ENCODE results near the gene HSPB9.

- TF ChIP-seq SP1 (IDR thresholded peaks at IDR 0.05; ENCODE audit: low read depth, low read length) (no peak), CTCF (IDR thresholded peaks at IDR 0.05 in 2 of 3, conservative IDR thresholded peaks at IDR 0.05 in 1 of 3; ENCODE audit: control insufficient read depth in 2 of 3, extremely low read depth in 1 of 3, insufficient read depth in 1 of 3, low read depth in 3 of 3, low read length in 3 of 3) (no peak), ZBTB33 (IDR thresholded peaks at IDR 0.05) (no peak), MEF2A (IDR thresholded peaks at IDR 0.05; ENCODE audit: insufficient read depth, low read depth, low read length) (no peak), BHLHE40 (IDR thresholded peaks at IDR 0.05; ENCODE audit: borderline replicate concordance in 1 of 2, low read depth in 2 of 2, low read length in 1 of 2) (no peak), MYC (IDR thresholded peaks at IDR 0.05; ENCODE audit: insufficient read depth, insufficient read length, insufficient replicate concordance, low read length, severe bottlenecking) (no peak)
- TF ChIP-seq, protein P1, sequence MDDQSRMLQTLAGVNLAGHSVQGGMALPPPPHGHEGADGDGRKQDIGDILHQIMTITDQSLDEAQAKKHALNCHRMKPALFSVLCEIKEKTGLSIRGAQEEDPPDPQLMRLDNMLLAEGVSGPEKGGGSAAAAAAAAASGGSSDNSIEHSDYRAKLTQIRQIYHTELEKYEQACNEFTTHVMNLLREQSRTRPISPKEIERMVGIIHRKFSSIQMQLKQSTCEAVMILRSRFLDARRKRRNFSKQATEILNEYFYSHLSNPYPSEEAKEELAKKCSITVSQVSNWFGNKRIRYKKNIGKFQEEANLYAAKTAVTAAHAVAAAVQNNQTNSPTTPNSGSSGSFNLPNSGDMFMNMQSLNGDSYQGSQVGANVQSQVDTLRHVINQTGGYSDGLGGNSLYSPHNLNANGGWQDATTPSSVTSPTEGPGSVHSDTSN (IDR thresholded peaks at IDR 0.05; ENCODE audit: insufficient replicate concordance, low read depth, low read length): no peak
These were observed 4.8 kb downstream of the HSPB9 start for GRCh38 chr17:42127414-42127813.
